Bone marrow (tissue), 2 donors: ENCODE measurements around the gene FBXO2.

Source experiments
- DNase-seq, 2 donors: peaks; one replicate each; lab custom pipeline; 2025; lab: John Stamatoyannopoulos, UW

The FBXO2 gene, protein sequence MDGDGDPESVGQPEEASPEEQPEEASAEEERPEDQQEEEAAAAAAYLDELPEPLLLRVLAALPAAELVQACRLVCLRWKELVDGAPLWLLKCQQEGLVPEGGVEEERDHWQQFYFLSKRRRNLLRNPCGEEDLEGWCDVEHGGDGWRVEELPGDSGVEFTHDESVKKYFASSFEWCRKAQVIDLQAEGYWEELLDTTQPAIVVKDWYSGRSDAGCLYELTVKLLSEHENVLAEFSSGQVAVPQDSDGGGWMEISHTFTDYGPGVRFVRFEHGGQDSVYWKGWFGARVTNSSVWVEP

DNA sequence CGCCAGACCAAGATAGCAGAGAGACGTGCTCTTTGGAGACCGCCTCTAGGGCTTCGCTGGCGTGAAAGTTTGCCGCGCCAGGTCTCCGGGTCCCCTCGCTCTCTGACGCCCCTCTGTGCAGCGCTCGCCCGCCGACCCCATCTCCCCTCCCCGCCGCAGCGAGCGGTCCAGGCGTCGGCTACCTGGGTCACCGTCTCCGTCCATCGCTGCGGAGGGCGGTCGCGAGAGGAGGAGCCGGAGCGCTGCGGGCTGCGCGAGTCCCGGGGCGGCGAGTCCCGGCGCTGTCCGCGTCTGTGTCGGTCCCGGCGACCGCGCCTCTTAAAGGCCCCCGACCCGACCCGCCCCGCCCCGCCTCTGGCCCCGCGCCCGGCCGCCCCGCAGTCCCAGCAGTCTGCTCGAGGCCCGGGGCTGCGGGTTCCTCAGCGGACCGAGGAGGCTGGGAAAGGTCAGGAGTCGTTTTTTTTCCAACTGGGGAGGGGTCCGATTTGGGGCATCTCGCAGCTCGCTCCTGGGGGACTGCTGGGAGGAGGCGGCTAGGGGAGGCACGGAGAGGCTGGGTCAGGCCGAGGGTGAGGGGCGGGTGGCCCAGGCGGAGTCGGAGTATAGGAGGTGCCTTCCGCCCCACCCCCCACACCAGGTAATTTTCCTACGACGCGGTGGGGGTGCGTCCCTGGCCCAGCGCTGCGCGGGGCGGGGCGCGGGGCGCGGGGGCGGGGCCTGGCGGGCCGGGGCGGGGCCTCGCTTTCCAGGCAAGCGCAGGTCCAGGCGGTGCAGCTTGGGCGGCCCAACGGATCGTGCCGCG lies at the start of gene FBXO2, which contains the start of gene FBXO44:
FBXO2 (minus strand) TSS at position 293 of the 802 bp plus-strand sequence; CDS start at position 204, 89 bp downstream.
FBXO44 (plus strand) TSS at position 741 of the 802 bp plus-strand sequence. CDS start 959 bp downstream, outside the sequence.
- peak in 1 of 2 donors; percentile 19 for DNase-seq

DNA sequence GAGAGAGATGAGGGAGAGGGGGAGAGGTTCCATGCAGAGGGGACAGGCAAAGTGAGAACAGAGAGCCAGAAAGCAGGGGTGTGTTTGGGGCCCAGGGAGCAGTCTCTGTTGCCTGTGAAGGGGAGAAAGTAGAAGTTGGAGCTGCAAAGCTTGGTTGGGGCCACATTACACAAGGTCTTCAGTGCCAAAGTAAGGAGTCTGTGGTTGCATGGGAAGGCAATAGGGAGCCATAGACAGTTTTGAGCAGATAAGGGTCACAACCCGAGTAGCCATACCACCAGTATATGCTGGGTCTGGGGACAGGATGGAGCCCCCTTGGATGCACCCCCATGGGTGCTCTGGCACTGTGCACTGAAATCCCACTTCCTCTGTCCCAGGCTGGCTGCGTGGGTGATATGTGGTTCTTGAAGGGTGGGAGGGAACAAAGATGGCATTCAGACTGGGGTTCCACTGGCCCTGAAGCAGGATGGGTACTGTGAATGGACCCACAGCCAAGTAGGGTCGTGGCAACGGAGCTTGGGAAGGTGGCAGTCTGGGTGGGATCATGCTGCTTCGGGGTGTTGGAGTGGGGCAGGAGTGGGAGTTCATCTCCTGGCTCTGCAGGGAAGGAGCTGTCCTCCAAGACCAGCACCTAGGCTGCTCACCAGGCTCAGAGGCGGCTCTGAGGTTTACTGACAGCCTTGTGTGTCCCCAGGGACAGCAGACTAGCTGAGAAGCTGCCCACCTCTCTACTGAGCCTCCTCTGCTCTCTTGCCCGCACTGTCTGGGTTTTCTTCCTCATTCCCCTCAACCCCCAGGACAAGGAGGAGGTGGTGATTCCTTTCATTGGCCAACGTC lies 49.3 kb upstream of the FBXO2 start:
- DNase-seq: no peak

GRCh38 chr1:11701981-11702803 lies 48.0 kb upstream of the FBXO2 start:
- no peak for DNase-seq

GRCh38 chr1:11701551-11701961 lies 47.3 kb upstream of the FBXO2 start:
- no peak for DNase-seq

- no peak for DNase-seq
These were observed 46.6 kb upstream of the FBXO2 start for GRCh38 chr1:11700601-11701467.

- no peak for DNase-seq
These were observed 43.6 kb upstream of the FBXO2 start for GRCh38 chr1:11697893-11698210.

GRCh38 chr1:11697188-11697892 lies 43.1 kb upstream of the FBXO2 start:
- no peak for DNase-seq

- DNase-seq: no peak
These were observed 41.6 kb upstream of the FBXO2 start for GRCh38 chr1:11695861-11696260.

DNA sequence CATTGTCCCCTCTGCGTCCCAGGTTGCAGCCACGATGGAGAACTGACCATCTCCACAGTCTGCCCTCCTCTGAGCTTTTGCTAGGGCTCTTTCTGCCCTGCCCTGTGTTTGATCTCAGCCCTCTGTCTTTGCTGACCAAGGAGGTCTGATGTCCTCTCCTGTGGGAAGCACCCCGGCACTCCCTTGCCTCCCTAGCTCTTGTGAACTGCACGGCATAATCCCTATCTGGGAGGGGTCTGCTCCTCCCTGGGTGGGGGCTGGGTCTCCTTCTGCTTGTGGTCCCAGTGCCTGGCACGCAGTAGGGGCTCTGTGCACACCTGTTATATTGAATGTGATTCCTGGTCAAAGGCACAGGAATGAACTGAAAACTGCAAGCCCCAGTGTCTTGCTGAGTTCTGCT lies 39.7 kb upstream of the FBXO2 start:
- no peak for DNase-seq

DNA sequence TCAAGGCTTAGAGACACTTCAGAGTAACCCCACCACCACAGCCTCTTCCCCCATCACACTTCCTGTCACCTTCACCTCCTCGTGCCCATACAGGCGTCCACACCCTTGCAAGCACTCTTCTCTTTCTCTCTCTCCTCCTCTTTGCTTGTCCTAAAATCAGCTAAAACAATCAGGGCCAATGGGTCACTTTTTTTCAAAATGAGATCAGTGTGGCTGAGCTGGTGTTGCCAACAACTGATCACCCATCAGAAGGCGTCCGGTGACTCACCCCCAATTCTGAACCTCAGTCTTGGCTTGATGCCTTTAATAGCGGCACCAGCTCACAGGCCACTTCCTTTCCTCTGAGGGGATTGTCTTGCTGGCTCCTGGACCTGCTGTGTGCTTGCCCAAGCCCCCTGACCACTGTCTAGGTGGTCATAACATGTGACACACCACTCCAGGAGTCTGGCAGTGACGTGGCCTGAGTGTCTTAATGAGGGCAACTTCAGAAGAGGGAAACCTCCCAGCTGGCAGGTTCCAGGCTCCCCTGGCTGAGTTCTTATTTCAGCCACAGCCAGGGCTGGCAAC lies 38.9 kb upstream of the FBXO2 start:
- DNase-seq: peak; percentile 40 to 71

DNA sequence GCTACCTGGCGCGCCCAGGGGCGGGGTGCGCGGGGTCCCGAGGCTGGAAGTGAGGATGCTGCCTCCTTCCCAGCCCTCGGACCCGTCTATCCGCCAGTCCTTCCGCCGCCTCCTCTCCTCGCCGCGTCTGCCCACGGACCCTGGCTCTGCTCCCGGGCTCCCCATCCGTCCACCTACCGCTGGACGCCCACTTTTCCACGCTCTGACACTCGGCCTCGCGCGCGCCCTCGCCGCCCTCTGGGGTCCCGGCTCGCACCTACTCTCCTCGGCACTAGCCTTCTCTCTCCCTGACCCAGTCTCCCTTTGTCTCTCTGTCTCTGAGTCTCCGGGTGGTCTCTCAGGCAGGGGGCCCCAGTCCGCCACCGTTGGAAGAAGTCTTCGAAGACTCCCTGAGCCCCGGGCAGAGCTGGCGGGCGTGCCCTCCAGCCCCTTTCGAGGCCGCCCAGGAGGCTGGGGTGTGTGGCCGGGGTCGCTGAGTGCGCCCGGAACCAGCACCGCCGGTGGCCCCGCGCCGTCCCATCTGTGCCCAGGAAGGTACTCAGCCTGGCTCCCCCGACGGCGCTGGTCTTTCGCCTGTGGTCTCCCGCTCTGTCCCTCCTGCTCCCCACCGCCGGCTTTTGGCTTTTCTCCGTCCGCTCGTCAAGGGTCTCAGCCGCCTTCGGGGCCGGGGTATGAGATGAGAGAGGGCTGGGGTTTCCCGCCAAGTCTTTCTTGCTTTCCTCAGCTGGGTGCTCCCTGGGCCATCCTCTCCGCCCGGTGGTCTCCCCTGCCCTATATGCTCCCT lies 37.9 kb upstream of the FBXO2 start:
- DNase-seq: no peak

- DNase-seq: no peak
These were observed 37.2 kb upstream of the FBXO2 start, which contains the start of gene DRAXIN for GRCh38 chr1:11691302-11691914. Gene DRAXIN (plus strand): TSS chr1:11691710. CDS start chr1:11706259, 14,549 bp downstream.

GRCh38 chr1:11690397-11691301 lies 36.4 kb upstream of the FBXO2 start:
- DNase-seq: no peak

GRCh38 chr1:11688506-11688905 lies 34.3 kb upstream of the FBXO2 start:
- DNase-seq: no peak

DNA sequence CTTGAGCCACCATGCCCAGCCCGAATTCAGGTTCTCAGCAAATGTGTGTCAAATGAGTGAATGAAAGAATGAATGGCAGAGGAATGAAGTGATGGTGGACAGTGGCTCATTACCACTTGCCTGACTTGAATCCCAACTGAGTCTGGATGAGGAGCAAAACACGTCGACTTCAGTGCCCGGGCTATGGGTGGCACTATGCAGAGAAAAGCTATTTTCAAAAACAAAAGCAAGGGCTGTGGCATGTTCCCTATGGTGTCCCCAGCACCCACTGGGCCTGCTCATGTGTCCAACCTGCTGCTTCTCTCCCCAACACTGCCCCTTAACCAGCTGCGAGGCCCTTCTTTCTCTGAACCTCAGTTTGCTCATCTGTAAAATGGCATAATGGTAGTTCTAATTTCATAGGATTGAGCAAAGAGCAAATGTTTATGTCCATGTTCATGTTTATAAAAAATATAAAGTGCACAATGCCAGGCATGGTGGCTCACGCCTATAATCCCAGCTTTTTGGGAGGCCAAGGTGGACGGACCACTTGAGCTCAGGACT lies 31.1 kb upstream of the FBXO2 start:
- no peak for DNase-seq

GRCh38 chr1:11684070-11684469 lies 29.8 kb upstream of the FBXO2 start:
- DNase-seq: no peak

GRCh38 chr1:11682799-11683198 lies 28.6 kb upstream of the FBXO2 start:
- no peak for DNase-seq
